Stomach (tissue), 4 donors: ENCODE data around the gene KCNJ4.

Experiments
- CTCF ChIP-seq, 7 experiments: fragments of 450-650 bp in 4 of 7; fragments of 200-600 bp in 3 of 7; sonication (generic) in 3 of 7; IDR thresholded peaks; one replicate each; pipeline ENCODE4 v1.5.1; 2016 to 2019; ENCODE audit warnings: antibody characterized with exemption in 7 of 7, control low read depth in 2 of 7, mild to moderate bottlenecking in 1 of 7
- EP300 ChIP-seq: sonication (generic); formaldehyde crosslinking; IDR thresholded peaks from one replicate; pipeline ENCODE4 v1.6.1; 2017; ENCODE audit warnings: antibody characterized with exemption
- POLR2AphosphoS5 ChIP-seq, 3 donors: sonication (generic); formaldehyde crosslinking; IDR thresholded peaks; one replicate each; pipeline ENCODE4 v1.6.1; 2016; ENCODE audit warnings: antibody characterized with exemption in 3 of 3

- TF ChIP-seq CTCF (IDR thresholded peaks at IDR 0.05): no peak
- peak in 1 of 3 donors; percentile 27 for TF ChIP-seq POLR2AphosphoS5 (IDR thresholded peaks at IDR 0.05)
- no peak for TF ChIP-seq EP300
Observed at GRCh38 chr22:38487946-38488345, 32.9 kb upstream of the KCNJ4 start.
